NB4 (cell line): ENCODE measurements around the gene CABP1.

ENCODE experiments used
- CTCF ChIP-seq: IDR thresholded peaks from one replicate; pipeline ENCODE4 v1.5.1; 2012; ENCODE audit warnings: low read depth, low read length
- MAX ChIP-seq: IDR thresholded peaks from 2 replicates; pipeline ENCODE4 v1.6.1; 2011; ENCODE audit warnings: low read depth, low read length
- MYC ChIP-seq: IDR thresholded peaks from 2 replicates; pipeline ENCODE4 v1.6.1; 2011; ENCODE audit warnings: low read depth, low read length
- POLR2A ChIP-seq: IDR thresholded peaks from 2 replicates; pipeline ENCODE4 v1.6.1; 2011; ENCODE audit warnings: mild to moderate bottlenecking; ENCODE audit not compliant: insufficient read length; ENCODE audit errors: extremely low read depth

DNA sequence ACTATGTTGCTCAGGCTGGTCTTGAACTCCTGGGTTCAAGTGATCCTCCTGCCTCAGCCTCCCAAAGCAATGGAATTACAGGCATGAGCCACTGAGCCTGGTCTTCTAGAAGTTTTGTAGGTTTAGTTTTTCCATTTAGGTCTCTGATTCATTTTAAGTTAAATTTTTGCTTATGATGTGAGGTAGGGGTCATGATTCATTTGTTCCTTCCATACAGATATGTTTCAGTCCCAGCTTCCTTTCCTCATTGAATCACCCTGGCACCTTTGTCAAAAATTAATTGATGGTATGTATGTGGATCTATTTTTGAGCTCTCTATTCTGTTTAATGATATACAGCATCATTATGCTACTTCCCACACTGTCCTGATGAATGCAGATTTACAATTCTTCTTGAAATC lies 25.6 kb upstream of the CABP1 start:
- TF ChIP-seq CTCF (no peak), POLR2A (no peak), MYC (no peak), MAX (no peak)
